H9 (cell line): ENCODE data around the gene BRD9. TPM values are rescaled to one million over a fixed set of nuclear protein-coding genes. Genes with fewer than 3 reads are reported as not detected.
"Not testable (repeated sequence)": the region's sequence is repeated elsewhere in the genome, so short reads cannot be mapped to it uniquely, and the experiment has no call there.

Source experiments
- DNase-seq: peaks from one replicate; pipeline ENCODE4 v3.0.0-alpha.2; 2017
- H2AFZ ChIP-seq: one replicate; pipeline ENCODE4 v1.6.1; 2013; ENCODE audit warnings: mild to moderate bottlenecking, low read length, control low read depth, moderate library complexity
- H2AK5ac ChIP-seq: 2 replicates; pipeline ENCODE4 v1.6.1; 2013; ENCODE audit warnings: low read length, control low read depth, mixed read lengths; ENCODE audit not compliant: insufficient read length
- H2BK120ac ChIP-seq: one replicate; pipeline ENCODE4 v1.6.1; 2013; ENCODE audit warnings: low read depth, mild to moderate bottlenecking, low read length, control low read depth, inconsistent platforms; ENCODE audit not compliant: poor library complexity, severe bottlenecking
- H2BK12ac ChIP-seq: 2 replicates; pipeline ENCODE4 v1.6.1; 2013; ENCODE audit warnings: low read length, control low read depth, mixed read lengths, low read depth; ENCODE audit not compliant: insufficient read length
- H2BK15ac ChIP-seq: 2 replicates; pipeline ENCODE4 v1.6.1; 2013; ENCODE audit warnings: low read depth, low read length, control low read depth
- H2BK20ac ChIP-seq: one replicate; pipeline ENCODE4 v1.6.1; 2013; ENCODE audit warnings: low read depth, mild to moderate bottlenecking, low read length, control low read depth, inconsistent platforms; ENCODE audit not compliant: poor library complexity, severe bottlenecking
- H2BK5ac ChIP-seq: 2 replicates; pipeline ENCODE4 v1.6.1; 2013; ENCODE audit warnings: low read length, control low read depth, mixed read lengths; ENCODE audit not compliant: insufficient read length
- H3K14ac ChIP-seq: 2 replicates; pipeline ENCODE4 v1.6.1; 2013; ENCODE audit warnings: low read length, control low read depth; ENCODE audit not compliant: insufficient read depth
- H3K18ac ChIP-seq: 2 replicates; pipeline ENCODE4 v1.6.1; 2013; ENCODE audit warnings: low read depth, mild to moderate bottlenecking, mixed read lengths, low read length, control low read depth; ENCODE audit not compliant: insufficient read length
- H3K23ac ChIP-seq: 2 replicates; pipeline ENCODE4 v1.6.1; 2013; ENCODE audit warnings: low read length, control low read depth, mixed read lengths, low read depth; ENCODE audit not compliant: insufficient read length
- H3K23me2 ChIP-seq: 2 replicates; pipeline ENCODE4 v1.6.1; 2013; ENCODE audit warnings: low read depth, mild to moderate bottlenecking, mixed read lengths, low read length, control low read depth; ENCODE audit not compliant: insufficient read length, poor library complexity, severe bottlenecking
- H3K27ac ChIP-seq: 2 replicates; pipeline ENCODE4 v1.5.1; 2013; ENCODE audit warnings: low read length, control low read depth, mixed read lengths, low read depth; ENCODE audit not compliant: insufficient read length
- H3K27me3 ChIP-seq: 2 replicates; pipeline ENCODE4 v1.6.1; 2013; ENCODE audit warnings: low read length, control low read depth, inconsistent platforms; ENCODE audit not compliant: insufficient read depth
- H3K4ac ChIP-seq: 2 replicates; pipeline ENCODE4 v1.6.1; 2013; ENCODE audit warnings: low read depth, mild to moderate bottlenecking, control low read depth, inconsistent platforms, low read length, moderate library complexity
- H3K4me1 ChIP-seq: 2 replicates; pipeline ENCODE4 v1.6.1; 2013; ENCODE audit warnings: low read length, control low read depth, inconsistent platforms; ENCODE audit not compliant: insufficient read depth
- H3K4me2 ChIP-seq: 2 replicates; pipeline ENCODE4 v1.6.1; 2013; ENCODE audit warnings: low read length, control low read depth, mixed read lengths; ENCODE audit not compliant: insufficient read length, insufficient read depth
- H3K56ac ChIP-seq: 2 replicates; pipeline ENCODE4 v1.6.1; 2013; ENCODE audit warnings: low read depth, mild to moderate bottlenecking, mixed read lengths, low read length, control low read depth; ENCODE audit not compliant: insufficient read length
- H3K79me1 ChIP-seq: 2 replicates; pipeline ENCODE4 v1.6.1; 2013; ENCODE audit warnings: low read depth, mild to moderate bottlenecking, moderate library complexity, low read length, control low read depth, inconsistent platforms; ENCODE audit not compliant: insufficient read depth, poor library complexity, severe bottlenecking
- H3K79me2 ChIP-seq: 2 replicates; pipeline ENCODE4 v1.6.1; 2013; ENCODE audit warnings: low read length, control low read depth, inconsistent platforms; ENCODE audit not compliant: insufficient read depth
- H3K9ac ChIP-seq: 2 replicates; pipeline ENCODE4 v1.6.1; 2013; ENCODE audit warnings: low read length, control low read depth, mixed read lengths; ENCODE audit not compliant: insufficient read length; ENCODE audit errors: extremely low read depth
- H3K9me3 ChIP-seq: one replicate; pipeline ENCODE4 v1.6.1; 2013; ENCODE audit warnings: low read depth, low read length, inconsistent platforms; ENCODE audit not compliant: control insufficient read depth
- H3T11ph ChIP-seq: one replicate; pipeline ENCODE4 v1.6.1; 2013; ENCODE audit warnings: mild to moderate bottlenecking, low read length, control low read depth, inconsistent platforms
- H4K20me1 ChIP-seq: one replicate; pipeline ENCODE4 v1.6.1; 2013; ENCODE audit not compliant: control insufficient read depth, insufficient read length, insufficient read depth
- H4K5ac ChIP-seq: 2 replicates; pipeline ENCODE4 v1.6.1; 2013; ENCODE audit warnings: low read depth, mild to moderate bottlenecking, mixed read lengths, low read length, control low read depth; ENCODE audit not compliant: insufficient read length
- H4K8ac ChIP-seq: replicated peaks from 2 replicates; pipeline ENCODE4 v1.6.1; 2013; ENCODE audit warnings: low read length, control low read depth, mixed read lengths, low read depth; ENCODE audit not compliant: insufficient read length
- H4K91ac ChIP-seq: 2 replicates; pipeline ENCODE4 v1.6.1; 2013; ENCODE audit warnings: low read depth, mild to moderate bottlenecking, moderate library complexity, mixed read lengths, low read length, control low read depth; ENCODE audit not compliant: insufficient read length
- H3K27ac Mint-ChIP-seq, 3 experiments: 2 replicates in 2 of 3; 3 replicates in 1 of 3; pipeline ENCODE4 v1.8.0; 2020 to 2021; ENCODE audit warnings: mixed read lengths in 3 of 3, mild to moderate bottlenecking in 1 of 3, moderate library complexity in 1 of 3
- H3K27me3 Mint-ChIP-seq: 2 replicates; pipeline ENCODE4 v1.8.0; 2021; ENCODE audit warnings: low read depth, mild to moderate bottlenecking, moderate library complexity, mixed read lengths
- H3K36me3 Mint-ChIP-seq, 3 experiments: 2 replicates in 2 of 3; 3 replicates in 1 of 3; pipeline ENCODE4 v1.8.0; 2020 to 2021; ENCODE audit warnings: low read depth in 3 of 3, mixed read lengths in 3 of 3; ENCODE audit not compliant: insufficient read depth in 1 of 3
- H3K4me1 Mint-ChIP-seq, 2 experiments: 2 replicates each; pipeline ENCODE4 v1.8.0; 2020; ENCODE audit warnings: mixed read lengths in 2 of 2
- H3K4me3 Mint-ChIP-seq, 2 experiments: 2 replicates in 1 of 2; 3 replicates in 1 of 2; pipeline ENCODE4 v1.8.0; 2020 to 2021; ENCODE audit warnings: mild to moderate bottlenecking in 2 of 2, mixed read lengths in 2 of 2, moderate library complexity in 1 of 2
- H3K9me3 Mint-ChIP-seq, 2 experiments: 2 replicates in 1 of 2; 3 replicates in 1 of 2; pipeline ENCODE4 v1.8.0; 2020; ENCODE audit warnings: mild to moderate bottlenecking in 2 of 2, mixed read lengths in 2 of 2, moderate library complexity in 1 of 2
- WGBS: extraction: QIAGEN DNeasy Blood & Tissue Kit; methylation state at CpG from one replicate; pipeline ENCODE4 v1.1.7; 2013; ENCODE audit warnings: missing lambda C conversion rate, low lambda C conversion rate, mixed read lengths; ENCODE audit not compliant: insufficient read length; ENCODE audit errors: extremely low coverage; 5-methylcytosine and 5-hydroxymethylcytosine counted together
- total RNA-seq: library from RNA; stranded (reverse); gene quantifications from 2 replicates; pipeline ENCODE4 v1.2.1, GENCODE V29; 2021

The BRD9 gene
- total RNA-seq, 1 experiment from 2014 or later = 70.5 TPM

GRCh38 chr5:844426-844825, 48.2 kb downstream of the BRD9 start:
- H2BK12ac ChIP-seq, H3K14ac ChIP-seq, H3K27ac Mint-ChIP-seq, H2AK5ac ChIP-seq, H3K79me2 ChIP-seq, H3K79me1 ChIP-seq, H3K4me3 Mint-ChIP-seq, H4K20me1 ChIP-seq, H3T11ph ChIP-seq, H2AFZ ChIP-seq, H4K8ac ChIP-seq, H3K4me1 Mint-ChIP-seq, H2BK20ac ChIP-seq, H3K4me1 ChIP-seq, H3K23ac ChIP-seq, H3K18ac ChIP-seq, H3K4ac ChIP-seq, H3K9me3 ChIP-seq, DNase-seq, H2BK5ac ChIP-seq, H3K27me3 ChIP-seq, H3K9me3 Mint-ChIP-seq, H3K9ac ChIP-seq, H4K91ac ChIP-seq, H3K27me3 Mint-ChIP-seq, H3K4me2 ChIP-seq, H3K56ac ChIP-seq, H3K23me2 ChIP-seq, H3K27ac ChIP-seq, H2BK15ac ChIP-seq, H4K5ac ChIP-seq, H2BK120ac ChIP-seq: not testable (repeated sequence)
- peaks cover 0 to 23% (median 5%) of the 10 kb centered on the region in 3 experiments; a peak in 5 of 7 replicates for H3K36me3 Mint-ChIP-seq
- WGBS = no CpG with 5 or more reads among the region's 16 CpGs
